BE2C (cell line): Measurements from ENCODE around the gene PRDX6.

Experiments
- DNase-seq: peaks from one replicate; pipeline ENCODE4 v3.0.0-alpha.2; 2020
- H3K27me3 ChIP-seq: fragments of 250-450 bp; sonication (Bioruptor Pico); 2 replicates; pipeline ENCODE4 v1.5.1; 2020; ENCODE audit warnings: mild to moderate bottlenecking
- H3K36me3 ChIP-seq: fragments of 250-450 bp; sonication (Bioruptor Pico); 2 replicates; pipeline ENCODE4 v1.5.1; 2020; ENCODE audit warnings: mild to moderate bottlenecking
- H3K4me1 ChIP-seq: fragments of 250-450 bp; sonication (Bioruptor Pico); 2 replicates; pipeline ENCODE4 v1.5.1; 2020
- H3K4me3 ChIP-seq: 2 replicates; pipeline ENCODE4 v1.5.1; 2011; ENCODE audit warnings: low read depth, low read length
- H3K9me3 ChIP-seq: fragments of 250-450 bp; sonication (Bioruptor Pico); 2 replicates; pipeline ENCODE4 v1.5.1; 2020
- CTCF ChIP-seq: IDR thresholded peaks from 2 replicates; pipeline ENCODE4 v1.5.1; 2012; ENCODE audit warnings: mild to moderate bottlenecking, low read depth, low read length

The PRDX6 gene

GRCh38 chr1:173532237-173532636 lies 55.1 kb downstream of the PRDX6 start:
- no peak for TF ChIP-seq CTCF
- H3K4me1 ChIP-seq, result no peaks in the 10 kb centered on the region
- no peaks in the 10 kb centered on the region for H3K9me3 ChIP-seq
- H3K27me3 ChIP-seq, result no peaks in the 10 kb centered on the region
- H3K4me3 ChIP-seq, result no peak overlapping the region
- H3K36me3 ChIP-seq, result no peaks in the 10 kb centered on the region
- no peak for DNase-seq

- DNase-seq, result no peak
- Histone ChIP-seq H3K4me3 (no peak overlapping the region), H3K9me3 (no peaks in the 10 kb centered on the region), H3K27me3 (no peaks in the 10 kb centered on the region), H3K36me3 (no peaks in the 10 kb centered on the region), H3K4me1 (no peaks in the 10 kb centered on the region)
- TF ChIP-seq CTCF, result no peak
Measured at GRCh38 chr1:173536223-173536622, 59.1 kb downstream of the PRDX6 start.
